EH (cell line): ENCODE results near the gene ASGR1.

ENCODE experiments used
- DNase-seq: peaks from one replicate; pipeline ENCODE4 v3.0.0-alpha.2; 2015; ENCODE audit warnings: low read depth

The ASGR1 gene

GRCh38 chr17:7179317-7180254, at the start of gene ASGR1:
Gene ASGR1, minus strand, starts transcription at chr17:7179370. Its CDS starts 807 bp downstream, at chr17:7178563.
- DNase-seq: no peak

DNA sequence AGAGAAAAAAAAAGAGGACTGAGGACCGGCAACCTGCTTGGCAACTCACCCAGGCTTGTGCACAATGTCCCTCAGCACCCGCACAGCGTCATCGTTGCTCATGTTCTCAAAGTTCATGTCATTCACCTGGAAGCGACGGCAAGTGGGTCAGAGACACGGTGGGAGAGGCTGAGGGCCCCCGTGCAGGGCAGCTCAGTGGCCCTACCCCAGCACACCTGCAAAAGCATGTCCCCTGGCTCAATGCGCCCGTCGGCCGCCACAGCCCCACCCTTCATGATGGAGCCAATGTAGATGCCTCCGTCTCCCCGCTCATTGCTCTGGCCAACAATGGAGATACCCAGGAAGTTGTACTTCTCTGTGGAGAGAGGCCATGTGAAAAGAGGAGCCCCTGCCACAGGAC, 49.8 kb upstream of the ASGR1 start:
- DNase-seq: no peak

DNA sequence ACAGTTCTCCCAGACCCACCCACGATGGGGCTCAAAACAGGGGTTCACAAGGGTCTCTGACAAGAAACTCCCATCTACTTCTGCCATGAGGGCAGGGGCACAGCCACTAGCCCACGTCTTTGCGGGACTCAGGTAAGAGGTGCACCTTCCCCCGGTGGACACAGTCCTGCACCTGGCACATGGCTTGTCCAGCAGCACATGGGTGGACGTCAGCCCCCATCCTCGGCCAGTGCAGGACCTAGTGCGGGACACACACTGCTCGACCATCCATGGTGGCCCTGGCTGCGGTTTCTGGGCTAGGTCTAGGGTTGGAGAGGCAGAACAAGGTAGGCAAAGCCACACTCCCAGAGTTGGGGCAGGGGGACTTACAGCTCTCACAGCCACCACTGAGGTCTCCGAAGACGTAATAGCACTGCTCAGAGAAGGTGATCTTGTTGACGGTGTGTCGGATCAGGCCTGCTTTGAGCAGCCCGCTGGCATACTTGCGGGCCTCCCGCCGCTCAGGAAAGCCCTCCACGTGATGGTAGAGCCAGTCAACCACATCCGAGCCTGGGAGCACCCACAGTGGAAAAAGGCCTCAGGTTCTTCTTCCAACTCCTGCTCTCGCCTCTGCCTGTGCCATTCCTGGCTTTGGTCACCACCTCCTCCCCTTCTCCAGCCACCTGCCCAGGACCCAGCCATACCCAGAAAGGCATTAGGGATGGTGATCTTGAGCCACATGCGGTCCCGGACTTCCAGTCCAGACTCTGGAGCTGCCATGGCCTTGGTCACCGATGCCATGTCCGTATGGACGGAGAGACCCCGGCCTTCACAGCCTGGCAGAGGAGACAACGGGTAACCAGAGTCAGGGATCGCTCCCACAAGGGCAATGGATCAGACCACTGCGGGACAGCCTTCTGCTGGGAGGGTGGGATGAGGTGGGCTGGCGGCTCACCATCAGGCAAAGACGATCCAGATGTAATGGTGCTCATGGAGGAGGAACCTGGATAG, 47.8 kb upstream of the ASGR1 start:
- DNase-seq: no peak

- no peak for DNase-seq
Observed at GRCh38 chr17:7225711-7226331, 46.7 kb upstream of the ASGR1 start.

DNA sequence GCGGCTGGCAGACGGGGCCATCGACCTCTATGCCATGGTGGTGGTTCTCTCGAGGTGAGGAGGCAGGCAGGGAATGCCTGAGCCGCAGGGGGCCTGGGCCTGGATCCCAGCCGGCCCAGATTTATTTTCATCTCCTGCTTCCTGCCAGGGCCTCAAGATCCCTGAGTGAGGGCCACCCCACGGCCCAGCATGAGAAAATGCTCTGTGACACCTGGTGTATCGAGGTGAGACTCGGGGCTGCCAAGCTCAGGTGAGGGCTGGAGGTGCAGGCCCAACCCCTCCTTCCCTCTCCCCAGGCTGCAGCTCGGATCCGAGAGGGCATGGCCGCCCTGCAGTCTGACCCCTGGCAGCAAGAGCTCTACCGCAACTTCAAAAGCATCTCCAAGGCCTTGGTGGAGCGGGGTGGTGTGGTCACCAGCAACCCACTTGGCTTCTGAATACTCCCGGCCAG, 45.5 kb upstream of the ASGR1 start:
- no peak for DNase-seq

DNA sequence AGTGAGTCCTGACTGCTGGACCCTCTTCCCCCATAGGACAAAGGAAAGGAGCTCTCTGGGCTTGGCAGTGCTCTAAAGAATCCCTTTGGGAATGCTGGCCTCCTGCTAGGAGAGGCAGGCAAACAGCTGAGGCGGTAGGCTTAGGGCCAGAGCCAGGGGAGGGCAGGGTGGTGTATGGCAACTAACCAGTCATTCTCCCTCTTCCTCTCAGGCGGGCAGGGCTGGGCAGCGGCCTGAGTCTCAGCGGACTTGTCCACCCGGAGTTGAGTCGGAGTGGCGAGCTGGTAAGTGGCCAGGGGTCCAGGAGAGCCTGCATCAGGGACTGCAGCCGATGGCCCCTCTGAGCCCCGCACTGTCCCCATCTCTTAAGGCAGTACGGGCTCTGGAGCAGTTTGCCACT, 44.9 kb upstream of the ASGR1 start:
- no peak for DNase-seq

- no peak for DNase-seq
Observed at GRCh38 chr17:7223375-7223774, 44.2 kb upstream of the ASGR1 start.

DNA sequence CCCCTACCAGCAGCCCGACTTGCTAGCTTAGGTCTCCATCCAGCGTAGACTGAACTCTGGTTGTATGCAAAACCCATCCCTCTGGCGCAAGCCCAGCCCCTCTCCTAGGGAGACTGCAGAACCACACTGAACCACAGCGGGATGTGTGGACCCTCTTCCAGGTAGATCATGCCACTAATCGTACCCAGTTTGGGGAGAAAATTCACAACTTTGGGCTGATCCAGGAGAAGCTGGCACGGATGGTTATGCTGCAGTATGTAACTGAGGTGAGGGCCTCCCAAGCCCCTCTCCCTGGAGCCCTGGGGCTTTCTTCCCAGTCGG, 43.8 kb upstream of the ASGR1 start:
- no peak for DNase-seq

DNA sequence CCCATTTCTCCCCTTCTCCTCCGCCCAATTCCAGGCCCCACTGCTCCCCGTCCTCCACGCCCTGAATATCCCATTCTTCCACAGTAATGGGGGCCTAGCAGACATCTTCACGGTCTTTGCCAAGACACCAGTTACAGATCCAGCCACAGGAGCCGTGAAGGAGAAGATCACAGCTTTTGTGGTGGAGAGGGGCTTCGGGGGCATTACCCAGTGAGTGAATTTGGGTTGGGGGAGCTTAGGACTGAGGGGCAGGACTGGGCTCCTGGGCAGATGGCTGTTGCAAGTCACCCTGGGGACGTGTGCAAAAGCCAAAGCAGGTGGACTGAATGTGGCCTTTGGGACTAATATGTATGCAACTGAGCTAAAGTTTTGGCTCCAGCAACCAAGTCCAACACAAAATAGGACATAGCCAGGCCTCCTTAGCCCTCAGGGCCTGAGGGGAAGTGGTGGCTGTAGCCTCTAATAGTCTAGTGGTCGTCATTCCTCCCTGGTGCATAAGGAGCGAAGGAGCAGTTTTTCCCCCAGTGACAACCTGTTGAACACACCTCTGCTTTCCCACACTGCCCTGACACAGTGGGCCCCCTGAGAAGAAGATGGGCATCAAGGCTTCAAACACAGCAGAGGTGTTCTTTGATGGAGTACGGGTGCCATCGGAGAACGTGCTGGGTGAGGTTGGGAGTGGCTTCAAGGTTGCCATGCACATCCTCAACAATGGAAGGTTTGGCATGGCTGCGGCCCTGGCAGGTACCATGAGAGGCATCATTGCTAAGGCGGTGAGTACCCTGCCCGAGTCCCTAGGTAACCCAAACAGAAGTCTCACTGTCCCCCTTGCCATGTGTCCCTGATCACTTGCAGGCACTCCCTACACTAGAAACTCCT, 43.2 kb upstream of the ASGR1 start:
- no peak for DNase-seq

DNA sequence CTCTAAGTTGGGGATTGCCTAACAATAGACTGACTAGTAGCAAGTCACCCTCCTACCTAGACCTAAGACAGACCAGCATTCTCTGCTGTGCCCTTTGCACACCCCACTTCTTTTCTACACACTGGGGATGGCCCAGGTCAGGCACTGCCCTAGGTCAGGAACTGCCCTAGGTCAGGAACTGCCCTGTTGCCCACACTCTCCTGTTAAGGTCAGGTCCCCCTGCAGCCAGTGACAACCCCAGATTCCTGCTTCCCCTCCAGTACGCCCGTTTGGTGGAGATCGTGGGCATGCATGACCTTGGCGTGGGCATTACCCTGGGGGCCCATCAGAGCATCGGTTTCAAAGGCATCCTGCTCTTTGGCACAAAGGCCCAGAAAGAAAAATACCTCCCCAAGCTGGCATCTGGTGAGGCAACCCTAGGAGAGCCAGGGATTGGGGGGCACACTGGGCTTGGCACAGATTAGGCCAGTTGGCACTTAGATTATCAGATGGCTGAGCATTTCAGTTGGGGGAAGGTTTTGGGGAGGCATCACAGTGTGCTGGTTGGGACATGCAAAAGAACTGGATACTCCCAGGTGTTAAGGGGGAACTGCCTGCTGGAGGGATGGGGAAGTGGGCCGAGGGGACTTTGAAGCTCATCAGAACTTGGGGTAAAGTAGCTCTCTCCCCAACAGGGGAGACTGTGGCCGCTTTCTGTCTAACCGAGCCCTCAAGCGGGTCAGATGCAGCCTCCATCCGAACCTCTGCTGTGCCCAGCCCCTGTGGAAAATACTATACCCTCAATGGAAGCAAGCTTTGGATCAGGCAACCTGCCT, 42.3 kb upstream of the ASGR1 start:
- DNase-seq: no peak

DNA sequence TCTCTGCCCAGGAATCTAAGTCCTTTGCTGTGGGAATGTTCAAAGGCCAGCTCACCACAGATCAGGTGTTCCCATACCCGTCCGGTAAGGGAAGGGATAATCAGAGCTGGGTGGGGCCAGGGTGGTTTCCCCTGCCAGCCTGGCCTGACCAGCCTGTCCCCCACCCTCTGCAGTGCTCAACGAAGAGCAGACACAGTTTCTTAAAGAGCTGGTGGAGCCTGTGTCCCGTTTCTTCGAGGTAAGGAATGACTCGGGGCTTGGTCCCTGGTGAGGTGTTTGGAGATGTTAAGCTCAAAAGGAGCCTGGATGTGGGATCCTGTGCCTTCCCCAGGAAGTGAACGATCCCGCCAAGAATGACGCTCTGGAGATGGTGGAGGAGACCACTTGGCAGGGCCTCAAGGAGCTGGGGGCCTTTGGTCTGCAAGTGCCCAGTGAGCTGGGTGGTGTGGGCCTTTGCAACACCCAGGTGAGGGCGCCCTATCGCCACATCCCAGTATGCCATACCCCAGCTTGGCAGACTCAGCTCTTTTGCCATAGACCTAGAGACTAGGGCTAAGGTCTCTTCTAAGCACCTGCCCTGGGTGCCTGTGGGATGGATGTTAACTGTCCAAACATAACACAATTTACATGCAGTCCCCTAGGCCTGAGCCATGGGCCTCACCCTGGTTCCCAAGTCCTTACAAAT, 41.6 kb upstream of the ASGR1 start:
- DNase-seq: peak; percentile 69

DNA sequence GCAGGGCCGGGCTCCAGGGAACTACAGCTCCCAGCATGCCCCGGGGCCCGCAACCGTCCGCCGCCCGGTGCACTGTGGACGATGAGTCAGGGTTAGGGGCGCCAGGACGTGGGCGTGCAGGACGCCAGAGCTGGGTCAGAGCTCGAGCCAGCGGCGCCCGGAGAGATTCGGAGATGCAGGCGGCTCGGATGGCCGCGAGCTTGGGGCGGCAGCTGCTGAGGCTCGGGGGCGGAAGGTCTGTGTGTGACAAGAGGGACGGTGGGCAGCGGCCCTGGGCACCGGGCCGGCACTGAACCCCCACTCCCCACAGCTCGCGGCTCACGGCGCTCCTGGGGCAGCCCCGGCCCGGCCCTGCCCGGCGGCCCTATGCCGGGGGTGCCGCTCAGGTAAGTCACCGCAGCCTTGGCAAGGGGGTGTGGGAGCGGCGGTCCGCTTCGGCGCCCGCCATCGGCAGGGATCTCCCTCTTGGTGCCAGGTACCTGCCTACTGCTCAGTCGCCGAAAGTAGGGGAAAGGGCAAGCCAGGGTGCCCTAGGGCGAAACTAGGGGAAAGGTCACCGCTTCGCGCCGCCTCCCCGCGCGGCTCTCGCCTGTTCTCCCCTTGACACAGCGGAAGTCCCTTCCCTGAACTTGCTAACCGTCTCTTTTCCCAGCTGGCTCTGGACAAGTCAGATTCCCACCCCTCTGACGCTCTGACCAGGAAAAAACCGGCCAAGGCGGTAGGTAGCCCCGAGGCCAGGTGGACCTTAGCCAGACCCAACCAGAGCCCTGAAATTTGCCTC, 40.8 kb upstream of the ASGR1 start, which contains the start of the genes ACADVL and DLG4:
Gene ACADVL, plus strand, starts transcription at position 127 of the 781 bp plus-strand sequence. Its CDS starts 47 bp downstream, at position 174.
Gene DLG4, minus strand, starts transcription at position 25 of the 781 bp plus-strand sequence.
- DNase-seq: peak; percentile 90

GRCh38 chr17:7219229-7219811, 40.1 kb upstream of the ASGR1 start:
- no peak for DNase-seq

- no peak for DNase-seq
Observed at GRCh38 chr17:7218758-7219157, 39.6 kb upstream of the ASGR1 start.

DNA sequence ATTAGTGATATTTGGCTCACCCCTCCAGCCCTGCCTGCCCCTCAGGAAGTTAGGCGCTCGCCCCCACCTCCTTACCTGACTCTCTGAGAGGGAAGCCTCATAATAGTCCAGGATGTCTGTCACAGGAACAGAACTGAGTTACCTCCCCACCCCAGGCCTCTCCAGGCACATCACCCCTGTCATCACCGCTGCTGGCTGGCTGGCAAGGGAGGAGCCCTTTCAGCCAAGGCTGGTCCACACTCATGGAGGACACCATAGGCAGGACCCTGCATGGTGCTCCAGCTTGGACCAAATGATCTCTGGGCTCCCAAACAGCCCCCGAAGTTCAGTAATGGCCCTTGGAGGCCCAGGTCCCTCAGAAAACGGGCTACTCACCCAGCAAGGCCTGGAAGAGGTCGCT, 39.0 kb upstream of the ASGR1 start:
- no peak for DNase-seq

DNA sequence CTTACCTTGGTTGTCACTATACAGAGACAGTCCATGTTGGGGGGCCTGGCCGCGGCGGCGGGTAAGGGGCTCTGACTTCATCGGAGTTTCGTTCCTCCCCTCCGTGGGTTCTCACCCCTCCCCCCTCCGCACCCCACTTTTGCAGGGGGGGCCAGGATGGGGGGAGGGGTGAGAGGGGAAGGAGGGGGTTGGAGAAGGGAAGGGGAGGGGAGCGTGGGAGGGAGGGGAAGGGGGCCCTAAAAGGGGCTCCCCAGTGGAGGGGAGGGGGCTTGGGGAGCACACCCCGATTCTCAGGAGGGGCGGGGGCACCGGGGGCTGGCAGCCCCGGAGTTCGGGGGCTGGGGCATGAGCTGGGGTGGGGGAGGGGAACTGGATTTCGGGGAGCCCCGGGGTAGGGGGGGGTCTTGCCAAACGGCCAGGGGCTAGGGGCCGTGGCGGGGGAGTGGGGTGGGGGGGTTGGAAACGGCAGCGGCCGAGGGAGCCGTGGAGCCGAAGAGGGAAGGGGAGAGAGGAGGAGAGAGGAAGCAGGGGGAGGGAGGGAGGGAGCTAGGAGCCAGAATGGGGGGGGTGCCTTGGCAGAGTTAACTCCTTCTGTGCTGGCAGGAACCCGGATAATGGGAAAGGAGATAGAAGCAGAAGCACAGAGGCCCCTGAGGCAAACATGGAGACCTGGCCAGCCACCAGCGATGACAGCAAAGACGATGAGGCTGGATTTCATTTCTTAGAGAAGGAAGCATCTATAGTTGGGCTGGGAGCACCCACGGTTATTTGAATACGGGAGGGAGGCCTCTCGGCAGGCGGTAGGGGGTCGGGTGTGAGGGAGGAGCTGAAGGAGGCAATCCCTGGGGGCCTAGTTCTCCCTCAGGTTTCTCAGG, 38.2 kb upstream of the ASGR1 start:
- peak; percentile 81 for DNase-seq
